Cardiac septum (tissue), 1 donor: Measurements from ENCODE around the gene ISYNA1. TPM values are rescaled to one million over a fixed set of nuclear protein-coding genes. Genes with fewer than 3 reads are reported as not detected.

Experiments used
- DNase-seq: peaks from one replicate; pipeline ENCODE4 v3.0.0-alpha.2; 2020; ENCODE audit warnings: low spot score
- intact Hi-C: fragments of 100-400 bp; cut with DNase I; formaldehyde crosslinking; loops from one replicate; pipeline ENCODE4 v1.14.0; 2022
- long read RNA-seq: library from polyadenylated mRNA; unstranded; transcript quantifications from one replicate; pipeline ENCODE4 v2.0.0, GENCODE V29; 2021
- total RNA-seq: library from RNA; stranded (reverse); fragmentation: NEBNext Ultra II Directional; extraction: Animal tissue kit (Norgen Biotek cat#: 25700); gene quantifications from one replicate; pipeline ENCODE4 v1.2.1, GENCODE V29; 2021
- donor health status: DM: no; HTN: no; CAD: no.

ISYNA1 gene
- 32.9 TPM for total RNA-seq
- long read RNA-seq, transcript ISYNA1-201 (11 exons, 2,420 nt): major isoform, 19 of 32 reads
- long read RNA-seq, partial matches to known transcripts: 7 of 32 reads
- long read RNA-seq, other reads (novel, unspliced or antisense): 6 of 32 reads

DNA sequence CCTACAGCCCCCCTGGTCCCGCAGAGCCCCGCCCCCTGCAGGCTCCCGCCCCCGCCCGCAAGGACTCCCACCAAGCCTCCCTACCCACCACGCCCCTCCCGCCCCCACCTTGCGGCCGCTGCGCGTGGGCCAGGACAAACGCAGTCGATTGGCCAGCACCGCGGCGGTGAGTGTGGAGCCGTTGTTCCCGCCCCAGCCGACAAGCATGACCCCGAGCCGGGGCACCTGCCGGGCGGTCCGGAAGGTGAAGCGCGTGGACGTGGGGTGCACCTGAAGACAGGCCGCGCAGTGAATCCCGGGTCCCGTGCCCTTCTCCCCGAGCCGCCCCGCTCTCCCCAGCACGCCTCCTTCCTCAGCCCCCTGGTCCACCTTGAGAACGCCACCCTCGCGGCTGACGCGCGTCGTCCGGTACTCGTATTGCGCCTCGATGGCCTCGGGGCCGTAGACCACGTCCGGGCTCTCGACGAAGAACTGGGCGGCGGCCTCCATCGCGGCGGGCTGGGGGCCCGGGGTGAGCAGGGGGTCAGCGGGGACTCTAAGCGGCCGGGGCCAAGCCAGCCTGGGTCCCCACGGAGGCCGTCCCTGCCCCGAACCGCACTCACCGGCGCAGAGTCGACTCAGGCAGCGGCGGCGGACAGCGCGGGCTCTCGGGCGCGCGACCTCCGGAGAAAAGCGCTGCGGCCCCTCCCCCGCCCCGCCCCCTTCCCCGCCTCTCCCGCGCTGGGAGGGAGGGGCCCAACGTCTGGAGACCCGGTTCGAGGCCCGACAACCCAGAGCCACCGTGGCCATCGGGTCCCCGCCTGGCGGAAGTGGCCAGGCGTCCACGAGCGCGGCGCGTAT lies at the start of gene ISYNA1:
Gene ISYNA1 (minus strand): TSS at position 643 of the 840 bp plus-strand sequence. CDS start 154 bp downstream, at position 489.
- intact Hi-C loops: no loop called here
- DNase-seq: no peak

GRCh38 chr19:18486746-18487145 lies 48.8 kb upstream of the ISYNA1 start:
- intact Hi-C loops: no loop called here
- no peak for DNase-seq

DNA sequence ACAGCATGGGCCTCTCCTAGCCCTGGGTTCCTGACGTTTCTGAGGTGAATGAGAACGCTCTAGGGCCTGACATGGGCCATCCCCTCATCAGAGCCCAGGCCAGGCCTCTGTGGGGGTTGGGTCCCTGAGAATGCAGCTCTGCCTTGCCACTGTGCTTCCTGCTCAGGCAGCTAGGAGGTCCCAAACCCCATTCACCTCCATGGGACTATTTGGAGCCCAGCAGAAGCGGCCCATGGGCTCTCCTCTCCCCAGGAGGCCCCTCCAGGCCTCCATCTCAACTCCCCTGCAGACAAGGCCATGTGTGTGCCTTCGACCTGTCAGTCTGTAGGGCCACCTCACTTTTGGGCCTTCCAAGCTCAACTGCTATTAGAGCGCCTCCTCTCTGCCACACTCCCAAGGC lies 47.1 kb upstream of the ISYNA1 start:
- DNase-seq: no peak
- intact Hi-C loops: no loop called here

GRCh38 chr19:18483119-18483890 lies 45.4 kb upstream of the ISYNA1 start:
- no peak for DNase-seq
- intact Hi-C loops: no loop called here

DNA sequence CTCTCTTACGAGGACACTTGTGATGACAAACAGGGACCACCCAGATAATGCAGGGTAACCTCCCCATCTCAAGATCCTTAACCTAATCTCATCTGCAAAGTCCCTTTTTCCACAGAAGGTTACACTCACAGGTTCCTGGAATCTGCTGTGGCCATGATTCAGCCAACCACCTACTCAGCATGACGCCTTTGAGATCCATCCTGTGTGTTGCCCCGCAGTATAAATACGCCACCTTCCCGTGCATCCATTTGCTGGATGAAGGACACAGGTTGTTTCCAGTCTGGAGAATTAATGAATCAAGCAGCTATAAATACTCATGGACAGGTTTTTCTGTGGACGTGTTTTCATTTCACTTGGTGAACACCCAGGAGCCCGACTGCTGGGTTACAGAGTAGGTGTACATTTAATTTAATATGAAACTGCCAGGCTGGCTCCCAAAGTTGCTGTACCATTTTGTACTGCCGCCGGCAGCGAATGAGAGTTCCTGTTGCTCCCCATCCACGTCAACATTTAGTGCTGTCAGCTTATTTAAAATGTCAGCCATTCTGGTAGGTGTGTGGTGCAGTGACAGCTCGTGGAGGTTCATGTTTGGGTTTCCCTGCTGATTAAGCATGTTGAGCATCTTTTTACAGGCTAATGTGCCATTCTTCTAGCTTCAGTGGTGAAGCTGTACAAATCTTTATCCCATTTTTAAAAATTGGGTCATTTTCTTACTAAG lies 43.7 kb upstream of the ISYNA1 start:
- intact Hi-C loops: no loop called here
- no peak for DNase-seq

GRCh38 chr19:18480006-18480691 lies 42.2 kb upstream of the ISYNA1 start:
- intact Hi-C loops: no loop called here
- peak; percentile 91 for DNase-seq

DNA sequence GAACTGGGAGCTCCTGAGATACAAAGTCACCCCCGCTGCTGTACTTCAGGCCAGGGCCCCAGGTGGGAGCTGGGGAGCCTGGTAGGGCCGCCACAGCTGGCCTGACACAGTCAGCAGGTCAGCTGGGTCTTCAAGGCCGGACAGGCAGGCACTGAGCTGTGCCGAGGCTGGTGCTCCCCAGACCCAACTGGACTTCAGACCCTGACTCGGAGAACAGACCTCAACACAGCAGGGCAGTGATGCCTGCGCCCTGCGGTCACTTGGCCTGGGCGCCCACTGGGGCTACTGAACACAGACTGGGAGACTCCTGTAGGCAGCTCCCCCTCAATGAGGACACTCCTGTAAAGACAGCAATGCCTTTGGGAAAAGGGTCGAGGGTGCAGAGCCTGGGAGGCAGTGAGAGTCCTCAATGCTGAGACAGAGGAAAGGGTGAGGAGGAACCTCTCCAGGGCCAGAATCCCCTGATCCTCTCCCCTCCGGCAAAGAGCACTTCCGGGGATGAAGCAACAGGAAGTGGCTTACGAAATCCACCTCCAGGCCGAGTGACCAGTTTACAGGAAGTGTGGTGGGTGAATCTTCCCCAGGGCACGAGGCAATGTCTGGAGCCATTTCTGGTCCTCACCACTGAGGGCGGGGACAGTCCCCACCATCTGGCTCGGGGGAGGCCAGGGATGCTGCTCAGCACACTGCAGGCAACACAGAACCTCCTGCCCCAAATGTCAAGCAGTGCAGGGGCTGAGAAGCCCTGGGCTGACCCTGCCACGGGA lies 40.8 kb upstream of the ISYNA1 start:
- peak; percentile 96 for DNase-seq
- intact Hi-C loops: loop anchor here (5.0 kb wide), 1 partner anchor 44 kb away; the partner anchor contains the start of gene ELL

DNA sequence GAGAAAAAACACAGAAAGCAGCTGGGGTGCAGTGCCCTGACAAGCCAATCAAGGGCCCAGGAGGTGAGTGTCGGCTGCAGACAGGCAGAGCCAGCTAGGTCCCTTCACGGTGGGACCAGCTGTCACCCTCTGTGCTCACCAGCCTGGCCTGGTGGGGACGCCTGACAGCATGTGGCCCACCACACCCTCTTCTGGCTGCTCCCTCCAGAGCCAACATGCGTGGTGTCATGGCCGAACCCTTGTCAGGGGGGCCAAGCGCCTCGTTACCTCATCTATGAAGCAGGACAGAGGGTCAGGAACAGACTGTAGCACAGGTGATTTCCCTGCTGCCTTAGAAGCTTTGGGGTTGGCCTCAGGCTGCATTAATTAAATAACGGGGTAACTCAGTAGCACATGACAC lies 40.0 kb upstream of the ISYNA1 start:
- intact Hi-C loops: loop anchor here (5.0 kb wide), 1 partner anchor 44 kb away; the partner anchor contains the start of gene ELL
- DNase-seq: no peak

- intact Hi-C loops: loop anchor here (5.0 kb wide), 1 partner anchor 45 kb away; the partner anchor contains the start of gene ELL
- DNase-seq: no peak
Measured at GRCh38 chr19:18477042-18477779, 39.3 kb upstream of the ISYNA1 start.

- DNase-seq: no peak
- intact Hi-C loops: loop anchor here (5.0 kb wide), 1 partner anchor 46 kb away; the partner anchor contains the start of gene ELL
Measured at GRCh38 chr19:18476507-18477041, 38.6 kb upstream of the ISYNA1 start.

DNA sequence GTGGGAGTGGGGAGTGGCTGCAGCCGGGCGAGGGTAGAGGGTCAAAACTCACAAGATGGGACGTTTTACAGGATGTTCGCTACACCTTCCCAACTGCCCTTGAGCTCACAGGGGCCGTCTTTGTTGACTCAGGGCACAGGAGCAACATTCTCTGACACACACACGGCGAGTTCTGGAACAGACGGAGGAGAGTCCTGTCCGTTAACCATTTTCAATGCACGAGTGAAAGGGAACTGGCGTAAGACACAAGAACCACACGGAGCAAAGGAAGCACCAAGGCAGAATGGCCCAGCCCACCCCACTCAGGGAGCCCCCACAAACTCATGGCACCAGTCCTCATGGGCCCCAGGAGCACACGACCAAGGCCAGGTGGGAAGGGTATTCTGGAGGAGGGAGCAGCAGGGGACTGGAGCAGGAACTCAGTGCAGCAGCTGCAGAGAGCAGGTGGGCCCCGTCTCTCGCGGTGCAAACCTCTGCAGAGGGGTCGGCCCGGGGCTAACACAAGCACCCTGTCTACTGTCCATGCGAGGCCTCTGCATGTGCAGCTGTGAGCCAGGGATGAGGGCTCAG lies 37.9 kb upstream of the ISYNA1 start:
- intact Hi-C loops: loop anchor here (5.0 kb wide), 1 partner anchor 46 kb away; the partner anchor contains the start of gene ELL
- DNase-seq: no peak

DNA sequence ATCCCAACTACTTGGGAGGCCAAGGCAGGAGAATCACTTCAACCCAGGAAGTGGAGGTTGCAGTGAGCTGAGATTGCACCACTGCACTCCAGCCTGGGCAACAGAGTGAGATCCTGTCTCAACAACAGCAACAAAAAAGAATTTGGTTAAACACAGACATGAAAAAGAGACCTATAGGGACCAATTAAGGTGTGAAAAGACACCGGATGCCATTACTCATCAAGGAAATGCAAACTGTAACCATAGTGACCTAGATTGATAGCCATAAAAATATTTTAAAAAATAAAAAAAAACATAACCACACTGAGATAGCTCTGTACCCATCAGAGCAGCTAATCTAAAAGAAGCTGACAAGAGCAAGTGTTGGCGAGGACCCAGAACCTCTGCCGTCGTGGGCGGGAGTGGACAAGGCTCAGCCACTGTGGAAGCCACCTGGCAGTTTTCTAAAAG lies 37.1 kb upstream of the ISYNA1 start:
- no peak for DNase-seq
- intact Hi-C loops: loop anchor here (5.0 kb wide), 1 partner anchor 47 kb away; the partner anchor contains the start of gene ELL

DNA sequence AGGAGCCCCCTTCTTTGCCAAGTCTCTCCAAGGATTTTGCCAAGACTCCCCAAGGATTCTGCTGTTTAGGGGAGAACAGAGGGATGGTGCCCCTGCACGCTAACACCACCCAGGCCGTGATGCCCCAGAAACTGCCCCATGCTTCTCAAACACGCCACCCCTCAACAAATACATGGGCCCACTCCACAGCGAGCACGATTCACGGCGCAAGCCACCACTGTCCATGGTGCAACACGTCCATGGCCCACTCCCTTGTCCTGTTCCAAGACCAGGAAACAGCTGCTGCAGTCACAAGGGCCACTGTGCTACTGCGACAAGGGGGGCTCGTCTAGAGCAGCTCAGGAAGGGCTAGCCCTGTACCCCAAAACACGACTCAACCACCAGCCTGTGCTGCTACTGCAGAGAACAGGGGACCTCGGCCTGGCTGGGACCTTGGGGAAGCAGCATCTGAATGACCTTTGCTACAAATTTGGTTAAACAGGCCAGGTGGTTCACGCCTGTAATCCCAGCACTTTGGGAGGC lies 36.5 kb upstream of the ISYNA1 start:
- DNase-seq: no peak
- intact Hi-C loops: no loop called here

GRCh38 chr19:18473706-18474087 lies 35.8 kb upstream of the ISYNA1 start:
- no peak for DNase-seq
- intact Hi-C loops: no loop called here

DNA sequence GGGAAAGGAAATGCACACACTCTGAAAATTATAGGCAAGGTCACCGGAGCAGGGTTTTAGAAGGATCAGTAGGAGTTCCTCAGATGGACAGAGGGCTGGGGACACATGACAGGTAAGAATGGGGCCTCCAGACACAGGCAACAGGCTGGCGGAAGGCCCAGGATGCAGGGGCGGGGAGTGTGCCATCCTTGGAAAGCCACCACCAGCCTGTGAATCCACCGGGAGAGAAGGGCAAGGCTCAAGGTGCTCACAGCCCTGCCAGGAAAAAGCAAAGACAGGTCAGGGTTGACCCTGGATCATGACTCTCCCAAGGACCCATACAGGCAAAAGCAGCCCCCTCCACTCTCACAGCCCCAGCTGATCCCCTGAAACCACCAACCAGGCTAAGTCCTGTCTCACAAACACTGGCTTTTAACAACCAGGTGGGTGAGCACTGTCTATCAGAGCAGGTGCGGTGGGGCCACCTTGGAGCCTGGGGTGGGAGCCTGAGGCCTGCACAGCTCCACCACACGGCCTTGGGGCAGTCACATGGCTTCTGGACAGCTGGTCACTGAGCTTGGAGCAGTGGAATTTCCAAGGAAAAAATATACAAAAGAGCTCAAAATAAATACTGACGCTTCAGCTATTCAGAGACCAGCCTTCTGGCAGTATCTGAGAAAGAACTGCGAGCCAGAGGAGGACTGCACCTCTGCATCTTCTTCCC lies 35.2 kb upstream of the ISYNA1 start:
- intact Hi-C loops: no loop called here
- no peak for DNase-seq

GRCh38 chr19:18470787-18471186 lies 32.9 kb upstream of the ISYNA1 start:
- DNase-seq: no peak
- intact Hi-C loops: no loop called here
